ENCODE data around the gene MGMT.

GRCh38 chr10:129426606-129427005 is 40.4 kb upstream of the MGMT start:
- TF ChIP-seq CTCF (IDR thresholded peaks at IDR 0.05) (no peak), POLR2A (IDR thresholded peaks at IDR 0.05) (no peak)
